ENCODE results near the gene FAM241B. TPM values are rescaled to one million over a fixed set of nuclear protein-coding genes. Genes with fewer than 3 reads are reported as not detected.

Gene FAM241B
- total RNA-seq, 1 donor from 2014 or later = 2.6 TPM

- Histone ChIP-seq H3K9ac (no peak overlapping the region), H4K20me1 (ENCODE audit: low read depth) (no peaks in the 10 kb centered on the region), H3K4me2 (peak overlapping the region; percentile 49), H3K27ac (no peak overlapping the region), H3K79me2 (ENCODE audit: low read depth) (no peaks in the 10 kb centered on the region), H3K4me3 (no peak overlapping the region), H2AFZ (replicated peaks) (no peak overlapping the region), H3F3A (ENCODE audit: low read depth) (peaks cover 19% of the 10 kb centered on the region), H3K27me3 (no peaks in the 10 kb centered on the region), H3K4me1 (peaks cover 26% of the 10 kb centered on the region), H3K36me3 (no peaks in the 10 kb centered on the region), H3K9me3 (ENCODE audit: low read depth) (no peaks in the 10 kb centered on the region)
- H3K27ac Mint-ChIP-seq = peak overlapping the region; percentile 67
- H3K4me1 Mint-ChIP-seq = peaks cover 63% of the 10 kb centered on the region
- H3K4me3 Mint-ChIP-seq = peak overlapping the region; percentile 52
- DNase-seq (ENCODE audit: low spot score) = no peak
- no peaks in the 10 kb centered on the region for H3K36me3 Mint-ChIP-seq
- H3K9me3 Mint-ChIP-seq = no peaks in the 10 kb centered on the region
- H3K27me3 Mint-ChIP-seq (ENCODE audit: insufficient read depth, low read depth) = peaks cover 24% of the 10 kb centered on the region
- TF ChIP-seq EZH2phosphoT487 (IDR thresholded peaks at IDR 0.05) = no peak
- TF ChIP-seq EZH2 (IDR thresholded peaks at IDR 0.05) = no peak
- TF ChIP-seq, protein P1, sequence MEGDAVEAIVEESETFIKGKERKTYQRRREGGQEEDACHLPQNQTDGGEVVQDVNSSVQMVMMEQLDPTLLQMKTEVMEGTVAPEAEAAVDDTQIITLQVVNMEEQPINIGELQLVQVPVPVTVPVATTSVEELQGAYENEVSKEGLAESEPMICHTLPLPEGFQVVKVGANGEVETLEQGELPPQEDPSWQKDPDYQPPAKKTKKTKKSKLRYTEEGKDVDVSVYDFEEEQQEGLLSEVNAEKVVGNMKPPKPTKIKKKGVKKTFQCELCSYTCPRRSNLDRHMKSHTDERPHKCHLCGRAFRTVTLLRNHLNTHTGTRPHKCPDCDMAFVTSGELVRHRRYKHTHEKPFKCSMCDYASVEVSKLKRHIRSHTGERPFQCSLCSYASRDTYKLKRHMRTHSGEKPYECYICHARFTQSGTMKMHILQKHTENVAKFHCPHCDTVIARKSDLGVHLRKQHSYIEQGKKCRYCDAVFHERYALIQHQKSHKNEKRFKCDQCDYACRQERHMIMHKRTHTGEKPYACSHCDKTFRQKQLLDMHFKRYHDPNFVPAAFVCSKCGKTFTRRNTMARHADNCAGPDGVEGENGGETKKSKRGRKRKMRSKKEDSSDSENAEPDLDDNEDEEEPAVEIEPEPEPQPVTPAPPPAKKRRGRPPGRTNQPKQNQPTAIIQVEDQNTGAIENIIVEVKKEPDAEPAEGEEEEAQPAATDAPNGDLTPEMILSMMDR (IDR thresholded peaks at IDR 0.05) = no peak
Measured at GRCh38 chr10:69647126-69647525, 17.1 kb downstream of the FAM241B start.

GRCh38 chr10:69647819-69648218, 17.8 kb downstream of the FAM241B start:
- peaks cover 19% of the 10 kb centered on the region for H3F3A ChIP-seq (ENCODE audit: low read depth)
- no peaks in the 10 kb centered on the region for H3K36me3 Mint-ChIP-seq
- H3K4me1 ChIP-seq = peaks cover 26% of the 10 kb centered on the region
- no peaks in the 10 kb centered on the region for H3K9me3 Mint-ChIP-seq
- no peaks in the 10 kb centered on the region for H3K79me2 ChIP-seq (ENCODE audit: low read depth)
- no peak for DNase-seq (ENCODE audit: low spot score)
- peak overlapping the region; percentile 67 for H3K27ac Mint-ChIP-seq
- H3K4me3 Mint-ChIP-seq = peak overlapping the region; percentile 52
- H3K36me3 ChIP-seq = no peaks in the 10 kb centered on the region
- no peaks in the 10 kb centered on the region for H3K9me3 ChIP-seq (ENCODE audit: low read depth)
- H4K20me1 ChIP-seq (ENCODE audit: low read depth) = no peaks in the 10 kb centered on the region
- H2AFZ ChIP-seq (replicated peaks) = no peak overlapping the region
- TF ChIP-seq EZH2 (IDR thresholded peaks at IDR 0.05) = no peak
- TF ChIP-seq, protein P1 (IDR thresholded peaks at IDR 0.05) = no peak
- no peak for TF ChIP-seq EZH2phosphoT487 (IDR thresholded peaks at IDR 0.05)
- H3K4me3 ChIP-seq = no peak overlapping the region
- peaks cover 22% of the 10 kb centered on the region for H3K27me3 Mint-ChIP-seq (ENCODE audit: insufficient read depth, low read depth)
- H3K4me1 Mint-ChIP-seq = peaks cover 63% of the 10 kb centered on the region
- peak overlapping the region; percentile 22 for H3K4me2 ChIP-seq
- no peak overlapping the region for H3K9ac ChIP-seq
- H3K27ac ChIP-seq = no peak overlapping the region
- H3K27me3 ChIP-seq = no peaks in the 10 kb centered on the region

DNA sequence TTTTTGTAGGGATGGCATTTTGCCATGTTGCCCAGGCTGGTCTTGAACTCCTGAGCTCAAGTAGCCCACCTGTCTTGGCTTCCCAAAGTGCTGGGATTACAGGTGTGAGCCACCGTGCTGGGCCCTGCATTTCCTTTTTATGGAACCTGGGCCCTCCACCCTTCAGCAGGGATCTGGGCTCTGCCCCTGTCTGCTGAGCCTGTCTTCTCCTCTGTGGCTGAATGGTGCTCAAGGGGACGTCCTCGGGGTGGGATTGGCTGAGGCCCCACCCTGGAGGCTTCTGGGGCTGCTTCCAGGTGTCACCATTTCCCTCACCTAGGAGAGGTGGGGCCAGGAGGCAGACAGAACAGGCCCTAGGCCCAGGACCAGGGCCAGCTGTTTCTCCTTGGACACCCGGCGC, 18.4 kb downstream of the FAM241B start:
- H3K4me3 Mint-ChIP-seq = no peak overlapping the region
- no peak for DNase-seq (ENCODE audit: low spot score)
- no peaks in the 10 kb centered on the region for H3K9me3 ChIP-seq (ENCODE audit: low read depth)
- peaks cover 18% of the 10 kb centered on the region for H3K27me3 Mint-ChIP-seq (ENCODE audit: insufficient read depth, low read depth)
- peaks cover 26% of the 10 kb centered on the region for H3K4me1 ChIP-seq
- TF ChIP-seq EZH2phosphoT487 (IDR thresholded peaks at IDR 0.05) (no peak), EZH2 (IDR thresholded peaks at IDR 0.05) (no peak)
- TF ChIP-seq, protein P1 (IDR thresholded peaks at IDR 0.05) = no peak
- no peak overlapping the region for H3K4me2 ChIP-seq
- H3K36me3 Mint-ChIP-seq = no peaks in the 10 kb centered on the region
- H3F3A ChIP-seq (ENCODE audit: low read depth) = peaks cover 19% of the 10 kb centered on the region
- H3K27me3 ChIP-seq = no peaks in the 10 kb centered on the region
- H4K20me1 ChIP-seq (ENCODE audit: low read depth) = no peaks in the 10 kb centered on the region
- H3K36me3 ChIP-seq = no peaks in the 10 kb centered on the region
- peaks cover 63% of the 10 kb centered on the region for H3K4me1 Mint-ChIP-seq
- no peak overlapping the region for H3K27ac ChIP-seq
- H2AFZ ChIP-seq (replicated peaks) = no peak overlapping the region
- H3K9me3 Mint-ChIP-seq = no peaks in the 10 kb centered on the region
- H3K4me3 ChIP-seq = no peak overlapping the region
- H3K79me2 ChIP-seq (ENCODE audit: low read depth) = no peaks in the 10 kb centered on the region
- H3K27ac Mint-ChIP-seq = no peak overlapping the region
- no peak overlapping the region for H3K9ac ChIP-seq
